ENCODE measurements around the gene CD99.
A peak's percentile ranks its signal among the peaks of the same experiment; 100 is the strongest.
"Not testable (repeated sequence)": the region's sequence is repeated elsewhere in the genome, so short reads cannot be mapped to it uniquely, and the experiment has no call there.

The CD99 gene

DNA sequence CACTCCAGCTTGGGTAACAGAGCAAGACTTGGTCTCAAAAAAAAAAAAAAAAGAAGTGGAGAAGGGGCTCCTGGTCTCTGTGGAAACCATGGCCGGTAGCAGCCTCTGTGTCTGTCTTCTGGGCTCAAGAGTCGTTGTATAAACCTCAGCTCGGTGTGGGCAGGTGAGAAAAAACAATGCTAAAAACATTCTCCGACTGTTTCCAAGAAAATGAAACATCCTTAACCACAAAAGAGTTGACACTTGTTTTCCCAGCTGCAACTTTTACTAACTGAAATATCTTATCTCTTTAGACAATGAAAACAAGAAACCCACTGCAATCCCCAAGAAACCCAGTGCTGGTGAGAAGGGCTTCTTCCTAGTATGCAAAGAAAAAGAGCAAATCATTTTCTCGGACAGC is 26.2 kb downstream of the CD99 start:
- peak in 1 of 10 donors; percentile 16 for DNase-seq
- intact Hi-C loops (cut with DNase I): no loop called here

DNA sequence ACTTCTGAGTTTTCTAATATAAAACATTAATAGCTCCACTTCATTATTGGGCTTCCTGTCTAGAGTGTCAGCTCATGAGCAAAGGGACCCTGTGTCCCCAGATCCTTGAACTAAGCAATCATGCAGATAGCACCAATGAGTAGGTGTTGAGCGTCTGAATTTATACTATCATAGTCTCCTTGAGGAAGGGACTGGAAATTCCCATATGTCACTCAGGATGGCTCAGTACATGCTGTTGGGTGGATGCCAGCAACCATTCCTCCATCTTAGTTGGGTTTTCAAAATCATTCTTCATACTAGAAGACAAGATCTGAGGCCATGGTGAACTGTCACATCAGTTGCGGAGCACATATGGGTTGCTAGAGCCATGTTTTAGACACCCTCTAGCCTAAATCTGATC is 27.7 kb downstream of the CD99 start:
- intact Hi-C loops (cut with DNase I): no loop called here
- DNase-seq: no peak

DNA sequence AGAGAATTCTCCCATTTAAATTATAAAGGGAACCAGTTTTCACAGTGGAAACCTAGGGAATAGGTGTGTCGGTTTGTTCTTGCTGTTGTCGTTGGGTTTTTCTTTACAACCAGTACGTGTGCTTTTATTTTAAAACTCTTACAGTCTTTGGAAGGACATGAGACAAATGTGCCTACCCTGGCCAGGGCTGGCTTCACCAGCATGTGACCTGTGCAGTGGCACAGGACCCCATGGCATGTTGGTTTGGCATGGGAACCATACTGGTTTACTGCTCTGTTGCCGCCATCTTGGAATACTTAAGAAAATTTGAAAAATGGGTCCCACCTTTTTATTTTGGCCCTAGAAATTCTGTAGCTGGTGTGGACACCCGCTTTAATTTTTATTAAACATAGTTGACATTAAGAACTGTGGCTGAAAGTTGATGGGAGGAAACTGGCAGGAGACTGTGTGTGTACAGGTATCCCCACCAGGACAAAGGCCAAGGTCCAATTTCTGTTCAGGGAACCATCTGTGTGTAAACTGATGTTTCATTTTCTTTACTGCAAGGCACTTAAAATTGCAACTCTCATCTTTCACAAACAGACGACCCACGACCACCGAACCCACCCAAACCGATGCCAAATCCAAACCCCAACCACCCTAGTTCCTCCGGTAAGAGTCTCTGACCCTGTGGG is 28.8 kb downstream of the CD99 start:
- DNase-seq: peak in 1 of 10 donors; percentile 24
- intact Hi-C loops (cut with DNase I): no loop called here

DNA sequence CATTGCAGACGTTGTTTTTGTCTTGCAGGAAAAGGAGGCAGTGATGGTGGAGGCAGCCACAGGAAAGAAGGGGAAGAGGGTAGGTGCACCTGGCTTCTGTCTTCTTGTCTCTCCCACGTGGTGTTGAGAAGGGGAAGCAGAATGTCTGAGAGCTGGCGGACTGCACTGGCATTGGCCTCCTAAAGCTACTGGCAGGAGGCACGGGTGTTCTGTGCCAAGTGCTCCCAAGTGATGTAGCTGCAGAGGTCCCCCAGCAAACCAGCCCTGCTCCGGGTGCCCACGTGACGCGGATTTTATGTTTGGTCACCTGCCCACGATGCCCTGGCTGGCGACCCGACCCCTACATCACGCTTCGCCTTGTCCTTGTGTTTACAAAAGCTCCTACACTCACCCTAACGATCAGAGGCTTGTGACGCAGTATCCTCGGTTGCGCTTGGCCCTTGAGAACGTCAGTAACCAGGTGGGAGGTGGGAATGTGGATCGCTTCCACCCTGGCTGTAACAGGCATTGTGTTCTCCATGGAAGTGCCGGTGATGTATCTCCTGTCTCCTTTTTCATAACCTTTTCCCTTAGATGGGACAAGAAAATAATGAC is 32.3 kb downstream of the CD99 start:
- no peak for DNase-seq
- intact Hi-C loops (cut with DNase I): no loop called here

DNA sequence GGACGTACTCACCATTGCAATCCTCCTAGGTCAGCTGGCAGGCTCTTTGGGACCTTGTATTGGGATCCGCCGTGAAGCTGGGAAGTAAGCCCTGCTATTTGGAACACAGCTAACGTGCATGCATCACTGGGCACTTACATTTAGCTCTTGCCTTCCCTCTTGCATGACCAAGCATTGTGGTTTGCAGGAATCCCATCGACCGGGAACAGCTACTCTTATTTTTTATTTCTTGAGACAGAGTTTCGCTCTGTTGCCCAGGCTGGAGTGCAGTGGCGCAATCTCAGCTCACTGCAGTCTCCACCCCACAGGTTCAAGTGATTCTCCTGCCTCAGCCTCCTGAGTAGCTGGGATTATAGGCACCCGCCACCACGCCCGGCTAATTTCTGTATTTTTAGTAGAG is 36.2 kb downstream of the CD99 start:
- not testable (repeated sequence) for DNase-seq

DNA sequence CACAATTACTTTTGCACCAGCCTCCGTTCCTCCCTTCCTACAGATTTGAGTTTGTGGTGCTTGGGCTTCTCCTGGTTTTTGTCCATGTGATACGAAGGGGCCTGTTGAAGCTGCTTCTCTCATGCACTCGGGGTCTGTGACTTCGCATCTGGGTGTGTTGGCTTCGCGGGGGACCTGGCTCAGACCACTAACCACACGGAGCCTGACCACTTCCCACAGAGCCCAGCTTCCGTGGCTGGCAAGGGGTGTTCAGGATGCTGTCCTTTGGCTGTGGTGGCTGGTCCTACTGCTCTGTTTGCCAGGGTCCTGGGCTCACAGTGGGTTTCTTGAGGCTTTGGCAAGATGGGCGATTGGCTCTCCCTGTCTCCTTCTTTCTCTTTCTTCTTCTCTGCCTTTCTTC is 41.0 kb downstream of the CD99 start:
- no peak for DNase-seq
- intact Hi-C loops (cut with DNase I): no loop called here

More for the DNA sequence above, 36.2 kb downstream of the CD99 start:
- intact Hi-C loops (cut with DNase I): not testable (repeated sequence)

DNA sequence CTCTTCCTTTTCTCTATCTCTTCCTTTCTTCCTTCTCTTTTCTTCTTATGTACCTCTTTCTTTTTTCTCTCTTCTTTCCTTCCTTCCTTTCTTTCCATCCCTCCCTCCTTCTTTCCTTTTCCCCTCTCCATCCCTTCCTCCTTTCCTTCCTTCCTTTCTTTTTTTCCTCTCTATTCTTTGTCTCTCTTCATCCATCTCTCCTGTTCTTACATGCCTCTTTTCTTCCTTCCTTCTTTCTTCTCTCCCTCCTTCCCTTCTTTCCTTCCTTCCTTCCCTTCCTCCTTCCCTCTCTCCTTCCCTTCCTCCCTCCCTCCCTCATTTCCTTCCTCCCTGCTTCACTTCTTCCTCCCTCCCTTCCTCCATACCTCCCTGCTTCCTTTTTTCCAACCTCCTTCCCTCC is 41.6 kb downstream of the CD99 start:
- intact Hi-C loops (cut with DNase I): no loop called here
- no peak for DNase-seq

DNA sequence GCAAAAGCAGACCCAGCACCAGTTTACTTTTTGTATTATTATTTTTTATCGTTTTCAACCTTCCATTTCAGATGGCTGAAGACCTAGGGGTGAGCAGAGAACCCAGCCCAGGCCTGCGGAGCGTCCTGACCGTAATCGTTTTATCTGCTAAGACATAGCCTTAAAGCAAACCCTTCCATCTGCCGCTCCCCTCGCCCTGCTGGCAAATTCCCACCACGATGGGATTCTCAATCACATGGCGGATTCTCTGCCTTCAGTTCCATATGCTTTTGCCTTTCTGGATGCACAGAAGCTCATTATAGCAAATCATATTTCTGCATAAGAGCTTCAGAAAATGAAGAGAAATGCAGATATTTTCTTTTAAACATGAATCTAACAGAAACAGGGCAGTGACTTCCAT is 42.2 kb downstream of the CD99 start:
- DNase-seq: no peak
- intact Hi-C loops (cut with DNase I): no loop called here

DNA sequence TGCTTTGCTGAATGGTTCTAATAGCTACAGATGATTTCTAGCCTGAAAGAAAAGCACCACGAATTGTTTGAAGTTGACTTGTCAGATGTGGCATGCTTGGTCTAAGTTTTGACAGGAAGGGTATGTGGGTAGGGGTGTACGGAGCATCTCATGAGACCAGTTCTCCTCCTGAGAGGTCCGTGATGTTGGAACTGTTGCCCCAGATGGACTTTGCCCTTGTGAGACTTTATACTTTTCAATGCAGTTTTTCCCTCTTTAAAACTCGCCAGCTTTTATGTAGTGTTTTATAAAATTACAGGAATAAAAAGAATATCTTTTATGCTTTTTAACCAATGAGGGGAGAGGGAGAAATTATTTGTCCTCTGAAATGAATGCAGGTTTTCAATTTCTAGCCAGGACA is 44.2 kb downstream of the CD99 start:
- no peak for DNase-seq
- intact Hi-C loops (cut with DNase I): no loop called here

DNA sequence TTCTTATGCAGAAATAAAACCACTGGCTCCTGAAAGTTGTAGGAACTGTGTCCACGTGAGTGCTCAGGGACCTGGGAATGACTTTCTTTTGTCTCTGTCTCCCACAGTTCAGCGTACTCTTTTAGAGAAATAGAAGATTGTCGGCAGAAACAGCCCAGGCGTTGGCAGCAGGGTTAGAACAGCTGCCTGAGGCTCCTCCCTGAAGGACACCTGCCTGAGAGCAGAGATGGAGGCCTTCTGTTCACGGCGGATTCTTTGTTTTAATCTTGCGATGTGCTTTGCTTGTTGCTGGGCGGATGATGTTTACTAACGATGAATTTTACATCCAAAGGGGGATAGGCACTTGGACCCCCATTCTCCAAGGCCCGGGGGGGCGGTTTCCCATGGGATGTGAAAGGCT is 49.6 kb downstream of the CD99 start:
- intact Hi-C loops (cut with DNase I): no loop called here
- no peak for DNase-seq

DNA sequence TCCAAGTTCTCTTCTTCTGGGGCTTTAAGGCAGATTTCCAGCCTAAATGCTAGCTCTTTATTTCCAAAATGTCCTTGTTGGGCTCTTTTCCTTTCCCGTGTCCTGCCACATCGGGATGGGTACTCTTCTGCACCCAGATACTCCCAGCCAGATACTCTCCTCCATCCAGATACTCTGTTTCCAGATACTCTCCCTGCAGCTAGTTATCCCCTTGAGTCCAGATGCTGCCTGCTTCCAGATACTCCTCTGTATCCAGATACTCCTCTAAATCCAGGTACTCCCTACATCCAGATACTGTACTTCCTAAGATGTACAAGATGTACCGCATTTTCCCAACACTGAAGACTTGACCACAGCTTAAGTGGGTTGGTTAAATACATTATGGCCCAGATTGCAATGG is 50.3 kb downstream of the CD99 start:
- no peak for DNase-seq
- intact Hi-C loops (cut with DNase I): no loop called here

DNA sequence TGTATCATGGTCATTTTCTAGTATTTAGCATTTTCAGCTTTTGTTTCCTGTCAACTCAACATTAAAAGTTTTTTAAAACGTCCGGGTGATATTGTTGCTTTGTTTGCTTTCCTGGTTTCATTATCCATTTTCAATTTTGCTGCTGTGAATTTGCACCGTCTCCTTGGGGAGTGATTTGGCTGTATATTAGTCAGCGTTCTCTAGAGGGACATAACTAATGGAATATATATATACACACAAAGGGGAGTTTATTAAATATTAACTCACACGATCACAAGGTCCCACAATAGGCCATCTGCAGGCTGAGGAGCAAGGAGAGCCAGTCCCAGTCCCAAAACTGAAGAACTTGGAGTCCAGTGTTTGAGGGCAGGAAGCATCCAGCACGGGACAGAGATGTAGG is 55.2 kb downstream of the CD99 start:
- intact Hi-C loops (cut with DNase I); DNase-seq: not testable (repeated sequence)

DNA sequence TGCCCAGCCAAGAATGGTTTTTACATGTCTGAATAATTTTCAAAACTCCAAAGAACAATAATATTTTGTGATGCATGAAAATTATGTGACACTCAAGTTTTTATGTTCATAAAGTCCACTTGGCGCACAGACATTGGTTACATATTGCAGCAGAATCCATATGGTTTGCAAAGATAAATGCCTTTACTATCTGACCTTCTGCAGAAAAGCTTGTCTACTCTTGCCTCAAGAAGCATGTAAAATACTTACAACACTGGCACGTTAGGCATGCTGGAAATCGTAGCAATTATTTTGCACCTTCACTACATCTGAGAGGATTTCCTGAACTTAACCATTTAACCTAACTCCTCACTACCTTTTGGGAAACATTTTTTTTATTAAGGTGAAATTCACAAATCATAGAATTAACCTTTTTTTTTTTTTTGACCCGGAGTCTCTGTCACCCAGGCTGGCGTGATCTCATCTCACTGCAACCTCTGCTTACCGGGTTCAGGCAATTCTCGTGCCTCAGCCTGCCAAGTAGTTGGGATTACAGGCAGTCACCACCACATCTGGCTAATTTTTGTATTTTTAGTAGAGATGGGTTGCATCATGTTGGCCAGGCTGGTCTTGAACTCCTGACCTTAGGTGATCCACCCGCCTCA is 57.2 kb downstream of the CD99 start:
- DNase-seq: no peak
- intact Hi-C loops (cut with DNase I): no loop called here

DNA sequence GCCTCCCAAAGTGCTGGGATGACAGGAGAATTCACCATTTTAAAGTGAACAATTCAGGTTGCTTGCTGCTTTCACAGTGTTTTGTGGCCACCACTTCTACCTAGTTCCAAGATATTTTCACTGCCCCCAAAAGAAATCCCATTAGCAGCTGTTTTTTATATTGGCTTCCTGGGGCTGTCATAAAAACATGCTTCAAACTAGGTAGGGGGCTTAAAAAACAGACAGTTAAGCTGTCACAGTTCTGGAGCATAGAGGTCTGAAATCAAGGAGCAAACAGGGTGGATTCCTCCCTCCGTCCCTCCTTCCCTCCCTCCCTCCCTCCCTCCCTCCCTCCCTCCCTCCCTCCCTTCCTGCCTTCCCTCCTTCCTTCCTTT is 57.7 kb downstream of the CD99 start:
- intact Hi-C loops (cut with DNase I): no loop called here
- no peak for DNase-seq

DNA sequence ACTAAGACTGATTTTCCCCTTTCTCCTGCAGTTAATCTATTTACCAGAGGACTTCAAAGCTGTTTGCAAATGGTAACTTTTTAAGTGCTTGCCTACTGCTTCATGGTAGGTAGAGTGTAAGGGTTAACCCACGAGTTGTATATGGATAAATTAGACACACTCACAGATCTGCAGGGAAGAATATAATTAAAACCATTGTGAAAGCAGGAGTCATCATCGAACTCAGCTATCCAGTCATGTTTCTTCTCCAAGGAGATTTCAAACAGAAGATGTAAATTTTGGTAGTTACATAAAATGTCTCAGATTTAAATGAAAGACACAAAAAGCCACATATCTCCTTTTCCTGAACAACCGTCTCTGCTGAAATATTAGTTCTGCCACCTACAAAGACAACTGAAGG is 60.2 kb downstream of the CD99 start:
- DNase-seq: no peak
- intact Hi-C loops (cut with DNase I): no loop called here

DNA sequence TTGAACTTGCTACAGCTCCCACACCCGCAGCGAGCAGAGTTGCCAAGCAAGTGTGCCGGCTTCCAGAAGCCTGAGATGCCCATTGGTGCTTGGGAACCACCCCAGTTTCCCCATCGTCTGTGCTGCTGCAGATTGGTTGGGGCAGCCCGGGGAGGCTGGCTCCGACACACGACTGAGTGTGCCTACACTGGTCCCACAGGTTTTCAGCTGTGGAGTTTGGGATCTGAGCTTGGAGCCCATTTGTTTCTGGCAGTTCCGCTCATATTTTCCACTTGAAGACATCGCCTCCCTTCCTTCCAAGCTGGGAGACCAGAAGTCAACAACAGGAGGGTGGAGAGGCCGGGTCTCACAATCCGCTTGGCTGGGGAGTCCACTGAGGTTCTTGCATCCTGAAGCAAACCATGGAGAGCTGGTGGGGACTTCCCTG is 60.8 kb downstream of the CD99 start, which contains the start of gene XG:
Gene XG, plus strand, starts transcription at position 167 of the 427 bp plus-strand sequence. Its CDS starts 235 bp downstream, at position 402.
- DNase-seq; intact Hi-C loops (cut with DNase I): not testable (repeated sequence)

DNA sequence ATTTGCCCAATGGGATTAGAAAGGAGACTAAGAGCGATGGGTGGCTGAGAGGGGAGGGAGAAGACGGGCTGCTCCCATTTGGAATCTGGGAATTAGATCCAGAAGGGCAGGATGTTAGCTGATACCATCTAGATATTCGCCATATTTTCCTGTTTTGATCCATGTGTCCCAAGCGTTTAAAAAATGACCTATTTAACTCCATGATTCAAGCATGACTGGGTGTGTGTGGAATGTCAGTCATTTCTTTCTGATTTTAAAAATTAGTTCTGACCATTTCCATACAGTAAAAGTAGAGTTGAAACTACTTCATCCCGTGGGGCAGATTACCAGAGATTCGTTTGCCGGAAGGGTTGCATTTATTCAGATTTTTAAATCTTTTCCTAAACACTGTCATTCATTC is 61.3 kb downstream of the CD99 start:
- DNase-seq; intact Hi-C loops (cut with DNase I): not testable (repeated sequence)

DNA sequence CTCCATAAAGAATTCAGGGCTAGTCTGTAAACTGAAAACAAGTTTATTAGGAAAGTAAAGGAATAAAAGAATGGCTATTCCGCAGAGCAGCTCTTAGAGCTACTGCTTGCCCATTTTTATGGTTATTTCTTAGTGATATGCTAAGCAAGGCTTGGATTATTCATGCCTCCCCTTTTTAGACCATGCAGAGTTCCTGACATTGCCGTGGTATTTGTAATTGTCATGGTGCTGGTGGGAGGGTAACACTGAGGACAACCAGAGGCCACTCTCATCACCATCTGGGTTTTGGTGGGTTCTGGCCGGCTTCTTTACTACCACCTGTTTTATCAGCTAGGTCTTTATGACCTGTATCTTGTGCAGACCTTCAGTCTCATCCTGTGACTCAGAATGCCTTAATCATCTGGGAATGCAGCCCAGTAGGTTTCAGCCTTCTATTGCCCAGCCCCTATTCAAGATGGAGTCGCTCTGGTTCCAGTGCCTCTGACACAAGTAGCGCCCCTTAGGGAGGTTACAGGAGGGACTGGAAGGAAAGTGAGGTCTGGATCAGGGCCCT is 64.1 kb downstream of the CD99 start:
- DNase-seq; intact Hi-C loops (cut with DNase I): not testable (repeated sequence)

DNA sequence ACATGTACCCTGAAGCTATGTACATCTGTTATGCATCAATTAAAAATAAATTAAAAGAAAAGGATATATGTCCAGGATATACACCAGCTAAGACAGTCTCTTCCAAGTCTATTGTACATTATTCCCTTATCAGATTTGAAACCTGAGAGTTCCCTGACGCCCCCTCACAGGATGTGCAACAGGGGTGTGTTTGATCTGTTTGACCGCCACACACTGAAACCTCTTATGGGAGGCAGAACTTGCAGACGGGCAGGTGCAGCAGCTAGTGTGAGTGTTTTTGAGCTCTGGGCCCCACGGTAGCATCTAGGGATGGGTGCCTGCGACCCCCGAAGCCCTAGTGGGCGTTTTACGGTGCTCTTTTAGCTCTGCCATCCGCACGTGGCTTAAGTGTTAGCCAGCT is 65.5 kb downstream of the CD99 start:
- no peak for DNase-seq

DNA sequence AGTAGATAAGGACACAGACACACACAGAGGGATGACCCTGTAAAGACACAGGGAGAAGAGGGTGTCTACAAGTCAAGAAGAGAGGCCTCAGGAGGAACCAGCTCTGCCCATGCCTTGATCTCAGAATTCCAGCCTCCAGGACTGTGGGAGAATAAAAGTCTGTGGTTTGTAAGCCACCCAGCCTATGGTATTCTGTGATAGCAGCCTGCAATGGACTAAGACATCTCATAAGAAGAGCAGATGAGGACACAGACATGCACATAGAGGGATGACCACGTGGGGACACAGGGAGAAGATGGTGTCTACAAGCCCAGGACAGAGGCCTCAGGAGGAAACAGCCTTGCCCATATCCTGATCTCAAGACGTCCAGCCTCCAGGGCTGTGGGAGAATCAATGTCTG is 70.2 kb downstream of the CD99 start:
- DNase-seq: no peak
- intact Hi-C loops (cut with DNase I): no loop called here

More for the DNA sequence above, 65.5 kb downstream of the CD99 start:
- intact Hi-C loops (cut with DNase I): no loop called here

DNA sequence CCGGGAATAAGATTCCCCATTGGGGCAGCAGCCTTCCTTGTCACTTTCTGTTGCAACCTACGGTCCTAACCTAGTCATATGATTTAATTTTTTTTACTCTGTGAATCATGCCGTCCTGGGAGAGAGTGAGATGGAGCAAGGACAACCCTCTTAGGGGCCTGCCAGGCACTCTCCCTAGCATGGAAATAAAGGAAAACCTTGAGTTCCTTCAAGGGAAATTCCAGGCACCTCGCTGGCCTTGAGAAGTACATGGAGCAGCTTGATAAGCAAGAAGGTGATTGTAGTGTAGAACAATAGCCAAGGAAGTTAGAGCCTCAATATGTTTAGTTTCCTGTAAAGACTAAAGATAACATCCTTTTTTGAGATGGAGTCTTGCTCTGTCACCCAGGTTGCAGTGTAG is 71.6 kb downstream of the CD99 start:
- intact Hi-C loops (cut with DNase I); DNase-seq: not testable (repeated sequence)

All from posterior cingulate gyrus (tissue), 11 donors.